GM12874 (cell line): ENCODE measurements around the gene RAMACL.

Experiments used
- CTCF ChIP-seq: IDR thresholded peaks from 2 replicates; pipeline ENCODE4 v1.5.1; 2011; ENCODE audit warnings: low read depth, mild to moderate bottlenecking, control low read depth, low read length, moderate library complexity; ENCODE audit not compliant: insufficient read depth

Gene RAMACL

GRCh38 chr6:166615059-166615770 lies 28.7 kb upstream of the RAMACL start:
- TF ChIP-seq CTCF, result no peak

DNA sequence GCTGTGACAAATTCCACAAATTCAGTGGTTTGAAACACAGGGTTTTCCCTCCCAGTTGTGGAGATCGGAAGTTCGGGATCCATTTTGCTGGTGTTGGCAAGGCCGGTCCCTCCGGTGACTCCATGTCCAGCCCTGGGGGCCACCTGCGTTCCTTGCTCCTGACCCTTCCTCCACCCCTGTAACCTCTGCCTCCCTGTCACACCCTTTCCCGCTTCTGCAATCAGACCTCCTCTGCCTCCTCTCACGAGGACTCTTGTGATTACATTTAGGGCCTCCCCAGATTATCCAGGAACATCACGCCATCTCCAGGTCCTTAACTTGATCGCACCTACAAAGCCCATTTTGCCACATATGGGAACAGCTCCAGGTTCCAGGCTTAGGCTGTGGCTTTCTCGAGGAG lies 28.1 kb upstream of the RAMACL start:
- no peak for TF ChIP-seq CTCF

DNA sequence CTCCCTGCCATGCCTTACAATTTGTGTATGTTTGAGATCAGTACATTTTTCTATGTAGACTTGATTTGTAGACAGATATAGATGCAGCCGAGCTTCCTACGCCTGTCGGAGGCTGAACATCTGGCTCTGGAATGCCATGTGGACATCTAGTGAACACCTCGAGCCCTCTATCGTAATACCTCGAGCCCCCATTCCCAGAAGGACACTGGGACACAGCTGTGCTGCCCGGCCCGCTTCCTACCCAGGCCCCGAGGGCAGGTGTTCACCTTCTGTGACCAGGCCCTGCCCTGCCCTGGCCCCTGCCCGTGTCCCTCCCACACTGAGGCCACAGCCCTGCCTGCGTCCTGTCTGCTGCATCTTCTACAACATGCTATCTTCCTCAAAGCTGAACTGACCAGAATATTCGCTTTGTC lies 27.7 kb upstream of the RAMACL start:
- TF ChIP-seq CTCF, result no peak

- TF ChIP-seq CTCF, result no peak
Measured at GRCh38 chr6:166613027-166613426, 26.5 kb upstream of the RAMACL start.

DNA sequence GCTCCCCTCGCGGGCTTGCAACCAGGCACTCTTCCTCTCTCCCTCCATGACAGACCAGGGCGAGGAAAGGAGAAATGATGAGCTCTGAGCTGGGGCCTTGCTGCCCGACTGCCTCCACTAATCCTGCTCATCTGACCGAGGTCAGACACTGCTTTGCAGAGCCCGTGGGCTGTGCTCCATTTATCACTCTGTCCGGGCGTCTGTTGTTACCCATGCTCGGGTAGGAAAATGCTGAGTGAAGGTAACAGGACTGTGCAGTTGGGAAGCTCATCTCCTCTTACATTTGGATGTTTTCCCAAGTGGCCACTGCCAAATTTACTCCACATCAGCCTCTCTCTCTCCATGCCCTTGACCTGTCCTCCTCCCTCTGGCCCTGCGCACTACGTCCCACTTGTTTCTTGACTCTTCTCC lies 26.0 kb upstream of the RAMACL start:
- no peak for TF ChIP-seq CTCF

DNA sequence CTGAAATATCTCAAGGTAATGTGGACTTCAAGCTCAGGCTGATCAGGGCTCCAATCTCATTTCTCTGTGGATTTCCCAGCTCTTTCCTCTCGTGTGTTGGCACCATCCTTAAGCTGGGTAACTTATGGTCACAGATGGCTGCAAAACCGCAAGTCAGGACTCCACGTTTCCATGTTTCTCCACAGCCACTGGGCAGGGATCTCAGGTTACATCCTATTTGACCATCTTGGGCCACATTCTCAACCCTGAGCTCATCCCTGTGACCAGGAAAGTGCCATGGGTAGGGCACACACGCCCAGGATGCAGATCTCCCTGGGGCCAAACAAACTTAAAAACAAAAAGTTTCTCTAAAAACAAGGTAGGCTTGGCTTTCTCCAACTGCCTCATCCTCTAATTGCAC lies 25.2 kb upstream of the RAMACL start:
- TF ChIP-seq CTCF, result no peak

DNA sequence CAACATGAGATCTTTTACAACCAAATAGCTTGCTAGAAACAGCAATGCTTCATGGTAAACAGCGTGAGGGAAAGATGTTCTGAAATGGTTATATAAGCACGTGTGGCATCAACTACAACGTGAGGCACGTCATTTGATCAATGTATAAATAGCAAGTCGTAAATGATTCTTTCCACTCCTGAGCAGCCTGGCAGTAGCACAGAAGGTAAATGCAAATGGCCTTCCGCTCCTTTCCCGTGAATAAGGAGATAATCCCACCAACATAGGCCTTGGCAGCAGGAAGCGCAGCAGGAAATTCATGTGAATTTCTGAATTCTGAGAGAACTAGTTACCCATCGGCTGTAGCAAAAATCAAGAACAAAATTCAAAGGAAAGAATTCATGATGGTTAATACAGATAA lies 23.6 kb upstream of the RAMACL start:
- no peak for TF ChIP-seq CTCF
